AG10803 (cell line): ENCODE measurements around the gene SAT2.

ENCODE experiments used
- DNase-seq: peaks from one replicate; pipeline ENCODE4 v3.0.0; 2010; ENCODE audit warnings: low read depth
- H3K4me3 ChIP-seq: 2 replicates; pipeline ENCODE4 v1.5.1; 2011; ENCODE audit warnings: mild to moderate bottlenecking, low read length, control low read depth
- TF ChIP-seq, protein P1 (sequence below): conservative IDR thresholded peaks from 2 replicates; pipeline ENCODE4 v1.5.1; 2011; ENCODE audit warnings: mild to moderate bottlenecking, low read length, control low read depth, inconsistent platforms

The SAT2 gene

DNA sequence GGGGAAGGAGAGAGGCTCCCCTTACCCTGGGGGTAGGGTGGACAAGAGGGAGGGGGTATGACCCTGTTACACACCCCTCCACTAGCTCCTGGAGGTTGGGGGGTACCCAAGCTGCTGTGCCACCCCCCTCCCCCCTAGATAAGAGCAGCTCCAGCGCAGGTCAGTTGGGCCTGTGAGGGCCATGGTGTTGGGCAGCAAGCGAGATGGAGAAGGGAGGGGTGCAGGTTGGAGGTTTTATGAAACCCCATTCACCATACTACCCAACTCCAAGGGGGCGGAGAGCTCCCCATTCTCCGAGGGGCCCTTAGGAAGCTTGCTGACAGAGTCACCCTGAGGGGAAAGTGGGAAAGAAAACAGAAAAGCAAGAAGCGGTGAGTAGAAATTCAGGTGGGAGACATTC lies 36.0 kb downstream of the SAT2 start:
- TF ChIP-seq, protein P1, sequence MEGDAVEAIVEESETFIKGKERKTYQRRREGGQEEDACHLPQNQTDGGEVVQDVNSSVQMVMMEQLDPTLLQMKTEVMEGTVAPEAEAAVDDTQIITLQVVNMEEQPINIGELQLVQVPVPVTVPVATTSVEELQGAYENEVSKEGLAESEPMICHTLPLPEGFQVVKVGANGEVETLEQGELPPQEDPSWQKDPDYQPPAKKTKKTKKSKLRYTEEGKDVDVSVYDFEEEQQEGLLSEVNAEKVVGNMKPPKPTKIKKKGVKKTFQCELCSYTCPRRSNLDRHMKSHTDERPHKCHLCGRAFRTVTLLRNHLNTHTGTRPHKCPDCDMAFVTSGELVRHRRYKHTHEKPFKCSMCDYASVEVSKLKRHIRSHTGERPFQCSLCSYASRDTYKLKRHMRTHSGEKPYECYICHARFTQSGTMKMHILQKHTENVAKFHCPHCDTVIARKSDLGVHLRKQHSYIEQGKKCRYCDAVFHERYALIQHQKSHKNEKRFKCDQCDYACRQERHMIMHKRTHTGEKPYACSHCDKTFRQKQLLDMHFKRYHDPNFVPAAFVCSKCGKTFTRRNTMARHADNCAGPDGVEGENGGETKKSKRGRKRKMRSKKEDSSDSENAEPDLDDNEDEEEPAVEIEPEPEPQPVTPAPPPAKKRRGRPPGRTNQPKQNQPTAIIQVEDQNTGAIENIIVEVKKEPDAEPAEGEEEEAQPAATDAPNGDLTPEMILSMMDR: no peak
- no peak for DNase-seq
- no peak overlapping the region for H3K4me3 ChIP-seq

DNA sequence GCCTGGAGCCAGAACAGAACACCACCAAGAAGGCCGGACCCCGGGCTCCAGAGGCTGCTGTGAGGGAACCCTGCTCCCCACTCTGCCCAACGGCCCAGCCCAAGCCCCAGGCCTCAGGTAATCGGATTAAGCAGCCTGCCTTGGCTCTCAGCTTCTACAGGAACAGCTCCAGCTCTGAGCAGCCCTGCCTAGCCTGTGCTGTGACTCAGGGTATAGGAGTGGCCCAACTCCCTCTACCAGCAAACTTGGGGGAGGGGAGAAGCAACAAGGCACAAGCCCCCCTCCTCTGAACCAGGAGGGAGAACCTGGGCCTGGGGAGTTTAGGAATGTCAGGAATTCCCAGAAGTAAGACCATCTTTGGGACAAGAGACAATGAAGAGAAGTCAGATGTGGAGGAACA lies 36.9 kb downstream of the SAT2 start:
- peak; percentile 36 for DNase-seq
- TF ChIP-seq, protein P1: no peak
- no peak overlapping the region for H3K4me3 ChIP-seq

DNA sequence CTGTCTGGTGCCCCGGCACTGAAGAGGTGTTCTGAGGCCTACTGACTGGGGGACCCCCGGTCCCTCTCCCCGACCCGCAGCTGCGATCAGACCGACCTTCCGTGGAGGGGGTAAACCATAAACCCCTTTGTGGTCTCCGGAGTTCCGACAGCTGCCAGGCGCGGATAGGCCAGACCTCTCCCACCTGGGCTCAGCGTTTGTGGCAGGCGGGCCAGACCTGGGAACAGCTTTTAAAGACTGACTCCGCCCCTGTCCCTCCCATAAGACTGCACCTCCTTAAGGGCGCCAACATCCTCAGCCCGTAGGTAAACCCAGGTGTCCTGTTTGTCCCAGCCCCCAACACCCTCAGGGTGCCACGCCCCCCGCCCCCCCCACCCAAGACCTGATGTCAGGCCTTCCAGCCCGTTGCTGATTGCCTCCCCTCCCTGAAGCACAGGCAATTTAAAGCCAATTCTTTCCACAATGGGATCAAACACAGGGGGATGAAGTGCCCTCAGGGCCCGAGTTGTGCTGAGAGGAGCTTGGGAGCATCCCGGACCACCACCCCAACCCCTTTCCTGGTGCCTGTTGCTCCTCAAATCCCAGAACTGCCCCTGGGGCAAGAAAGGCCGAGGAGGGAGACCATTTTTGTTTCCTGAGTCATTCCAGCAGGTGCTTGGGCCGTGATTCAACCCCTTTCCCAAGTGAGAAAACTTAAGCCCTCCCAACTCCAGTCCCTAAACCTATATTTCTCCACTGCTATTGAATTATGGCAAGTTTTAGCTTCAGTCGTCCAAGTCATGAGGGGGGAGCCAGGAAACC lies 37.5 kb downstream of the SAT2 start, which contains the start of gene SOX15:
Gene SOX15, minus strand, starts transcription at position 204 of the 801 bp plus-strand sequence. CDS start 418 bp downstream, outside the sequence.
- H3K4me3 ChIP-seq: peak within 1 kb of the TSS; percentile 17; the same call in 1 of the 2 replicates
- TF ChIP-seq, protein P1: no peak
- DNase-seq: no peak

DNA sequence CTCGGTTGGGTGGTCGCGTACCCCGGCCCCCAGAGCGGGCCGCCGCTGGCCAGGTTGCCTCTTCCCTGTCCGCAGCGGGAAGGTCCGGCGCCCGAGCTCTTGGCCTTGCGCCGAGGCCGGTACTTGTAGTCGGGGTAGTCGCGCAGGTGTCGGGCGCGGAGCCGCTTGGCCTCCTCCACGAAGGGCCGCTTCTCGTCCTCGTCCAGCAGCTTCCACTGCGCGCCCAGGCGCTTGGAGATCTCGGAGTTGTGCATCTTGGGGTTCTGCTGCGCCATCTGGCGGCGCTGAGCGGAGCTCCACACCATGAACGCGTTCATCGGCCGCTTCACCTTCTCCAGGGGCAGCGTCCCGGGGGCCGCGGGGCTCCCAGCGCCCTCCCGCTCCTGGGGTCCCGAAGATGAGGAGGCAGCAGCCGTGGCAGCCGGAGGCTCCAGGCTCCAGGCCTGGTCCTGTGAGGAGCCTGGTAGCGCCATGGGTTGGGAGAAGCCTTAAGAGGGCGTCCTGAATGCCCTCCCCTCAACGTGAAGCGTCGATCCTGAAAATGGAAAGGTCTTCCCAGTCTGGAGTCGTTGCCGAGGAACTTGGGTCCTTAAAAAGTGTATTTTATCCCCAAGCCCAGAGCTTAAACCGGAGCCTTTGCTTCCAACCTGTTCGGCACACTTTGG lies 38.3 kb downstream of the SAT2 start:
- peak overlapping the region; percentile 17; the same call in 1 of the 2 replicates for H3K4me3 ChIP-seq
- TF ChIP-seq, protein P1: peak; percentile 79
- DNase-seq: peak; percentile 83

DNA sequence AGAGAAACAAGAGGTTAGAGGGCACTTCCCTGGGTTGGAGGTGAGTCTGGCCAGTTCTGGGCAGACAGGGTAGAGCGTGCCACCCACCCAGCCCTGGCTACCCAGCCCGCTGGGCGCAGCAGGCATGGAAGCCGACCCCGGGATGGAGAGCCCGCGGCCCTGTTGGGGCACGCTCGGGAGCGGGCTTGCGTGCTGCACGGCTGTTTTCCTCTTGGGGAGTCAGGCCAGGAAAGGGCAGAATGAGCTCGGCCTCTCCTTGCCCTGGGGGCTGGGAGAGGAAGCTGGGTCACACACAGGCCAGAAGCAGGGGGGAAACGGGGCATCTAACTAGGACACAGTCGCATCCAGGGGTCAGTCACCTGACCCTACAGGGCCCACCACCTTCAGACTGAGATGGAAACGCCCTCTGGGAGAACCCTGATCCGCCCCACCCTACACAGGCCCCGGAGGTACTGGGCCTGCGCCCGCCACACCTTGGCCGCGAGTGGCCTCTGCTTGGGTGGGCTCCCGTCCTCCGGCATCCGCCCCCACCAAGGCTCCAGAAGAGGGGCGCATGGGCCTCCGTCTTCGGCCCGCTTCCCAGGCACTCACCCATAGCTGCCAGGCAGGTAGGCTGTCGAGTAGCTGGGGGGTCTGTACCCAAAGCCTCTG lies 38.9 kb downstream of the SAT2 start:
- TF ChIP-seq, protein P1: no peak
- peak overlapping the region; percentile 17 for H3K4me3 ChIP-seq
- DNase-seq: no peak

DNA sequence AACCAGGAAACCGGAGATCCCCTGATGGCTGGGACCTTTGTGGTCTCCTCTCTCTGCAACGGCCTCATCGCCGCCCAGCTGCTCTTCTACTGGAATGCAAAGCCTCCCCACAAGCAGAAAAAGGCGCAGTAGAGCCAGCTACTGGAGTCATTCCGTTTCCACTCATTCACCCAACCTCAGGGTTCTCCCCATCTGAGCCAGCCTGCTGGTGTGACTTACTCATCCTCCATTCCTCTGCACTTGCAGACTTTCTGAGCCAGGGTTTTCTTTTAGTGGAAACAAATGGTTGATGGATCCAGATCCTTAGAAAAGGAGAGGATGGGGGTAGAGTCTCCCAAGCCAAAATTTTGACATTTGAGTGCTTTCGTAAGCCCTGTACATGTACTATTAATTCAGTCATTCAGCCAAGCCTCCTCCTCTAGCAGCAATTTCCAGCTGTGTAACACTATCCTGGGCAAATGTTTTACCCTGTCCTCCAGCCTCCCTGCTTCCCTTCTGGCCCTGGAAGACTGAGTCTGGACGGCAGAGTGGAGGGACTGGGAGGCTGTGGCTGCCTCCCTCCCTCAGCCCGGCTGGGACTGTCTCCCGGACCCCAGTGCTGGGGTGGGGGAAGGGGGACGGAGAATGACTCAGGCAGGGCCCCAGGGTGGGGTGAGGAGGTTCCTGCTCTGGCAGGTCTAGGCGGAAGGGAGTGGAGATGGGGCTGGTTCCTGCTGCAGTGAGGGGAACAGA lies 40.0 kb downstream of the SAT2 start:
- peak overlapping the region; percentile 18 for H3K4me3 ChIP-seq
- peak; percentile 96 for DNase-seq
- TF ChIP-seq, protein P1: peak; percentile 40
